IMR-90 (cell line): ENCODE data around the gene AJAP1.

ENCODE experiments used
- FOS ChIP-seq: fragments of 150-350 bp; IDR thresholded peaks from 2 replicates; pipeline ENCODE4 v1.6.1; 2016; ENCODE audit warnings: low read depth, low read length
- MXI1 ChIP-seq: IDR thresholded peaks from 2 replicates; pipeline ENCODE4 v1.6.1; 2012; ENCODE audit warnings: low read depth, mild to moderate bottlenecking, low read length, moderate library complexity, borderline replicate concordance
- NFE2L2 ChIP-seq: fragments of 150-350 bp; IDR thresholded peaks from 2 replicates; pipeline ENCODE4 v1.6.1; 2016; ENCODE audit warnings: low read depth, mild to moderate bottlenecking, low read length
- POLR2A ChIP-seq: IDR thresholded peaks from 2 replicates; pipeline ENCODE4 v1.6.1; 2012; ENCODE audit warnings: mild to moderate bottlenecking, low read depth, low read length
- RAD21 ChIP-seq: IDR thresholded peaks from 2 replicates; pipeline ENCODE4 v1.6.1; 2012; ENCODE audit warnings: low read length, improper control_type of control experiment
- RCOR1 ChIP-seq: IDR thresholded peaks from 2 replicates; pipeline ENCODE4 v1.6.1; 2012; ENCODE audit warnings: mild to moderate bottlenecking, low read length, improper control_type of control experiment; ENCODE audit not compliant: insufficient replicate concordance
- SMC3 ChIP-seq: fragments of 150-350 bp; IDR thresholded peaks from 2 replicates; pipeline ENCODE4 v1.6.1; 2016; ENCODE audit warnings: low read depth, mild to moderate bottlenecking, antibody characterized with exemption, low read length, moderate library complexity
- TF ChIP-seq, protein P1 (sequence below): conservative IDR thresholded peaks from 2 replicates; pipeline ENCODE4 v1.5.1; 2012; ENCODE audit warnings: mild to moderate bottlenecking, low read depth, low read length, improper control_type of control experiment

- TF ChIP-seq, protein P1, sequence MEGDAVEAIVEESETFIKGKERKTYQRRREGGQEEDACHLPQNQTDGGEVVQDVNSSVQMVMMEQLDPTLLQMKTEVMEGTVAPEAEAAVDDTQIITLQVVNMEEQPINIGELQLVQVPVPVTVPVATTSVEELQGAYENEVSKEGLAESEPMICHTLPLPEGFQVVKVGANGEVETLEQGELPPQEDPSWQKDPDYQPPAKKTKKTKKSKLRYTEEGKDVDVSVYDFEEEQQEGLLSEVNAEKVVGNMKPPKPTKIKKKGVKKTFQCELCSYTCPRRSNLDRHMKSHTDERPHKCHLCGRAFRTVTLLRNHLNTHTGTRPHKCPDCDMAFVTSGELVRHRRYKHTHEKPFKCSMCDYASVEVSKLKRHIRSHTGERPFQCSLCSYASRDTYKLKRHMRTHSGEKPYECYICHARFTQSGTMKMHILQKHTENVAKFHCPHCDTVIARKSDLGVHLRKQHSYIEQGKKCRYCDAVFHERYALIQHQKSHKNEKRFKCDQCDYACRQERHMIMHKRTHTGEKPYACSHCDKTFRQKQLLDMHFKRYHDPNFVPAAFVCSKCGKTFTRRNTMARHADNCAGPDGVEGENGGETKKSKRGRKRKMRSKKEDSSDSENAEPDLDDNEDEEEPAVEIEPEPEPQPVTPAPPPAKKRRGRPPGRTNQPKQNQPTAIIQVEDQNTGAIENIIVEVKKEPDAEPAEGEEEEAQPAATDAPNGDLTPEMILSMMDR, result no peak
- no peak for TF ChIP-seq MXI1
- no peak for TF ChIP-seq POLR2A
- no peak for TF ChIP-seq SMC3
- no peak for TF ChIP-seq RAD21
- TF ChIP-seq RCOR1, result no peak
- no peak for TF ChIP-seq NFE2L2
- TF ChIP-seq FOS, result no peak
These were observed 15.9 kb downstream of the AJAP1 start for GRCh38 chr1:4670265-4670664.
